ENCODE measurements around the gene MFNG.
A peak's percentile ranks its signal among the peaks of the same experiment; 100 is the strongest.
"Not testable (repeated sequence)": the region's sequence is repeated elsewhere in the genome, so short reads cannot be mapped to it uniquely, and the experiment has no call there.

MFNG gene

GRCh38 chr22:37476389-37477329 is 9.5 kb downstream of the MFNG start:
- no peak overlapping the region for H3K4me3 ChIP-seq
- H3K36me3 ChIP-seq = peaks cover 79 to 100% (median 90%) of the 10 kb centered on the region in 11 experiments
- H4K20me1 ChIP-seq = peaks cover 55 to 100% (median 89%) of the 10 kb centered on the region in 11 experiments; a peak in 19 of 22 replicates
- H3K4me1 ChIP-seq = peaks cover 18 to 70% (median 53%) of the 10 kb centered on the region in 10 experiments
- peak overlapping the region in 2 of 11 experiments; percentile 21 to 39; a peak in 1 of 22 replicates for H3K9ac ChIP-seq
- TF ChIP-seq Cebpa-rat (IDR thresholded peaks at IDR 0.05) = no peak
- H3K9me3 ChIP-seq (replicated peaks in 1 of 11) = no peaks in the 10 kb centered on the region
- H3K27ac ChIP-seq = no peak overlapping the region
- no peaks in the 10 kb centered on the region for H3K27me3 ChIP-seq
- H3K4me2 ChIP-seq = peak overlapping the region in 4 of 11 experiments; percentile 12 to 40 (median 19); a peak in 7 of 22 replicates

- Histone ChIP-seq H3K9me3 (replicated peaks in 1 of 11) (no peaks in the 10 kb centered on the region), H3K36me3 (peaks cover 76 to 99% (median 88%) of the 10 kb centered on the region in 11 experiments), H3K27ac (peak overlapping the region in 3 of 11 experiments; percentile 10 to 44 (median 16); a peak in 5 of 22 replicates), H3K4me3 (no peak overlapping the region), H3K4me1 (peaks cover 0 to 51% (median 34%) of the 10 kb centered on the region in 10 experiments; a peak in 13 of 20 replicates), H3K4me2 (no peak overlapping the region), H4K20me1 (peaks cover 38 to 99% (median 87%) of the 10 kb centered on the region in 11 experiments; a peak in 20 of 22 replicates), H3K9ac (peak overlapping the region in 1 of 11 experiments; percentile 13; a peak in 2 of 22 replicates), H3K27me3 (no peaks in the 10 kb centered on the region)
- no peak for TF ChIP-seq Cebpa-rat (IDR thresholded peaks at IDR 0.05)
Measured at GRCh38 chr22:37474447-37475090, 11.6 kb downstream of the MFNG start.

- peaks cover 42 to 100% (median 86%) of the 10 kb centered on the region in 11 experiments; a peak in 19 of 22 replicates for H4K20me1 ChIP-seq
- no peak overlapping the region for H3K4me2 ChIP-seq
- H3K9ac ChIP-seq = no peak overlapping the region
- H3K27me3 ChIP-seq = no peaks in the 10 kb centered on the region
- H3K4me1 ChIP-seq = peaks cover 0 to 40% (median 30%) of the 10 kb centered on the region in 10 experiments; a peak in 13 of 20 replicates
- TF ChIP-seq Cebpa-rat (IDR thresholded peaks at IDR 0.05) = no peak
- H3K9me3 ChIP-seq (replicated peaks in 1 of 11) = no peaks in the 10 kb centered on the region
- no peak overlapping the region for H3K4me3 ChIP-seq
- H3K27ac ChIP-seq = no peak overlapping the region
- H3K36me3 ChIP-seq = peaks cover 73 to 99% (median 87%) of the 10 kb centered on the region in 11 experiments
Measured at GRCh38 chr22:37473437-37473946, 12.7 kb downstream of the MFNG start.

DNA sequence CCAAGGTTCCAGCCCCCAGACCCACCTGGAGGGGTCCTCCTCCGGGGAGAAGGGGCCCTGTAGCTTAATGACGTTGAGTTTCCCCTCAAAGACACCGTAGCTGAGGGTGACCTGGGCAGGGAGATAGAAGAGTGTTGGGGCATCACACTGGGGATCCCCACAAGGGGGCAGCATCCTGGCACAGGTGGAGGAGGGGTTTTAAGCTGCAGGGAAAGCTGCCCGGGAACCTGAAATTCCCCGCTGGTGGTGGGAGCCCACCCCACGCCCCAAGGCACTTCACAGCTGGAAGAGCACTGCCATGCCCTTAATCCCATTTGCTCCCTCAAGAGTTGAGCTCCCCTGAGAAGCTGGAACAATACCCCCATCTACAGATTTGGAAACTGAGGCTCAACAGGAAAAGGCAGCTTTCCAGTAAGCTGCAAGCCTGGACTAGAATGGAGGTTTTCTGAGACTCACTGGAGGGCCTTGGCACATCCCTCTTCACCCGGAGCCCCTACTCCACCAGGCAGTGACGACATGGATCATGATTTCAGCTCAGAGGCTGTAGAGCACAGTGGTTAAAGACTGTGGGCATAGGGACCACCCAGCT is 13.7 kb downstream of the MFNG start:
- TF ChIP-seq Cebpa-rat (IDR thresholded peaks at IDR 0.05) = no peak
- no peaks in the 10 kb centered on the region for H3K27me3 ChIP-seq
- peaks cover 45 to 100% (median 85%) of the 10 kb centered on the region in 11 experiments; a peak in 21 of 22 replicates for H4K20me1 ChIP-seq
- no peak overlapping the region for H3K4me3 ChIP-seq
- H3K4me1 ChIP-seq = peaks cover 0 to 33% (median 29%) of the 10 kb centered on the region in 10 experiments; a peak in 13 of 20 replicates
- H3K9me3 ChIP-seq (replicated peaks in 1 of 11) = no peaks in the 10 kb centered on the region
- H3K9ac ChIP-seq = peak overlapping the region in 2 of 11 experiments; percentile 15 to 18; a peak in 1 of 22 replicates
- H3K27ac ChIP-seq = peak overlapping the region in 1 of 11 experiments; percentile 16; a peak in 1 of 22 replicates
- peak overlapping the region in 5 of 11 experiments; percentile 24 to 42 (median 33); a peak in 9 of 22 replicates for H3K4me2 ChIP-seq
- H3K36me3 ChIP-seq = peaks cover 70 to 99% (median 86%) of the 10 kb centered on the region in 11 experiments

- H3K4me1 ChIP-seq = peaks cover 0 to 32% (median 23%) of the 10 kb centered on the region in 10 experiments; a peak in 13 of 20 replicates
- peak overlapping the region in 1 of 11 experiments; percentile 16; a peak in 1 of 22 replicates for H3K27ac ChIP-seq
- H3K4me2 ChIP-seq = peak overlapping the region in 5 of 11 experiments; percentile 24 to 42 (median 33); a peak in 9 of 22 replicates
- H3K9me3 ChIP-seq (replicated peaks in 1 of 11) = no peaks in the 10 kb centered on the region
- H3K27me3 ChIP-seq = no peaks in the 10 kb centered on the region
- peak overlapping the region in 2 of 11 experiments; percentile 15 to 18; a peak in 2 of 22 replicates for H3K9ac ChIP-seq
- peaks cover 39 to 100% (median 85%) of the 10 kb centered on the region in 11 experiments; a peak in 21 of 22 replicates for H4K20me1 ChIP-seq
- H3K36me3 ChIP-seq = peaks cover 69 to 99% (median 86%) of the 10 kb centered on the region in 11 experiments
- no peak for TF ChIP-seq Cebpa-rat (IDR thresholded peaks at IDR 0.05)
- no peak overlapping the region for H3K4me3 ChIP-seq
Measured at GRCh38 chr22:37471727-37472417, 14.3 kb downstream of the MFNG start.

- H3K4me1 ChIP-seq = peaks cover 6 to 23% (median 18%) of the 10 kb centered on the region in 10 experiments; a peak in 19 of 20 replicates
- H3K27me3 ChIP-seq = no peaks in the 10 kb centered on the region
- TF ChIP-seq Cebpa-rat (IDR thresholded peaks at IDR 0.05) = no peak
- H3K9ac ChIP-seq = no peak overlapping the region
- no peak overlapping the region for H3K4me2 ChIP-seq
- peaks cover 65 to 97% (median 81%) of the 10 kb centered on the region in 11 experiments for H3K36me3 ChIP-seq
- no peaks in the 10 kb centered on the region for H3K9me3 ChIP-seq (replicated peaks in 1 of 11)
- peaks cover 37 to 99% (median 89%) of the 10 kb centered on the region in 11 experiments; a peak in 21 of 22 replicates for H4K20me1 ChIP-seq
- no peak overlapping the region for H3K4me3 ChIP-seq
- no peak overlapping the region for H3K27ac ChIP-seq
Measured at GRCh38 chr22:37470087-37470445, 16.1 kb downstream of the MFNG start.

- H3K27me3 ChIP-seq = no peaks in the 10 kb centered on the region
Measured at GRCh38 chr22:37469416-37470086, 16.6 kb downstream of the MFNG start.

DNA sequence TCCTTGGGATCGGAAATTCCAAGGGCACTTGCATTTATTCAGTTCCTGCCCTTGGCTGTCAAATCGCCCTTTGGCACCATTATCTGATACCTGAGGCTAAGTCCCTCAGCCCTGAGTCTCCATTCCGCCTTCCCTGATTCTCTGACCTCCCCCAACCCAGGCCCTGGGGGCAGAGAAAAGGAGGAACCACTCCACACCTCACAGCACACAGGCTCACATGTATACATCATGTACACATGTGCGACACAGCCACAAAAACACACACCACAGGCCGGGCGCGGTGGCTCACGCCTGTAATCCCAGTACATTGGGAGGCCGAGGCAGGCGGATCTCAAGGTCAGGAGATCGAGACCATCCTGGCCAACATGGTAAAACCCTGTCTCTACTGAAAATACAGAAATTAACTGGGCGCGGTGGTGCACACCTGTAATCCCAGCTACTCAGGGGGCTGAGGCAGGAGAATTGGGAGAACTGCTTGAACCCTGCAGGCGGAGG is 17.9 kb downstream of the MFNG start:
- not testable (repeated sequence) for H3K4me3 ChIP-seq; H3K9ac ChIP-seq; H3K9me3 ChIP-seq (replicated peaks in 1 of 11); H3K27ac ChIP-seq; H3K4me2 ChIP-seq; H3K27me3 ChIP-seq
- H3K4me1 ChIP-seq = peaks cover 20 to 40% (median 32%) of the 10 kb centered on the region in 10 experiments
- H4K20me1 ChIP-seq = peaks cover 31 to 99% (median 86%) of the 10 kb centered on the region in 11 experiments; a peak in 21 of 22 replicates
- H3K36me3 ChIP-seq = peaks cover 47 to 79% (median 63%) of the 10 kb centered on the region in 11 experiments

More at GRCh38 chr22:37469416-37470086, 16.6 kb downstream of the MFNG start:
- no peak overlapping the region for H3K4me3 ChIP-seq
- peaks cover 12 to 28% (median 22%) of the 10 kb centered on the region in 10 experiments for H3K4me1 ChIP-seq
- no peak overlapping the region for H3K4me2 ChIP-seq
- H3K9ac ChIP-seq = no peak overlapping the region
- H3K27ac ChIP-seq = no peak overlapping the region
- H3K9me3 ChIP-seq (replicated peaks in 1 of 11) = no peaks in the 10 kb centered on the region
- H4K20me1 ChIP-seq = peaks cover 37 to 99% (median 87%) of the 10 kb centered on the region in 11 experiments; a peak in 21 of 22 replicates
- peaks cover 60 to 92% (median 76%) of the 10 kb centered on the region in 11 experiments for H3K36me3 ChIP-seq
- no peak for TF ChIP-seq Cebpa-rat (IDR thresholded peaks at IDR 0.05)
